Measurements from ENCODE around the gene WDR93. TPM values are rescaled to one million over a fixed set of nuclear protein-coding genes. Genes with fewer than 3 reads are reported as not detected.

The WDR93 gene
- total RNA-seq, 1 donor from 2014 or later: 0.11 TPM

GRCh38 chr15:89732451-89733172, 42.0 kb downstream of the WDR93 start:
- no peak for ATAC-seq (ENCODE audit: poor library complexity)
- intact Hi-C loops (cut with DNase I): no loop called here
- DNase-seq: no peak

- DNase-seq (no peak), ATAC-seq (ENCODE audit: poor library complexity) (no peak)
- intact Hi-C loops (cut with DNase I): no loop called here
Measured at GRCh38 chr15:89735773-89736172, 45.2 kb downstream of the WDR93 start.

GRCh38 chr15:89740137-89740536, 49.5 kb downstream of the WDR93 start:
- DNase-seq (no peak), ATAC-seq (ENCODE audit: poor library complexity) (peak; percentile 92)
- intact Hi-C loops (cut with DNase I): loop anchor here (5.0 to 10.0 kb wide), 2 partner anchors 95 to 347 kb away; no protein-coding TSS in a partner anchor

GRCh38 chr15:89743011-89743410, 52.4 kb downstream of the WDR93 start:
- no peak for ATAC-seq (ENCODE audit: poor library complexity)
- intact Hi-C loops (cut with DNase I): loop anchor here (5.0 to 10.0 kb wide), 2 partner anchors 98 to 344 kb away; no protein-coding TSS in a partner anchor
- DNase-seq: no peak

- intact Hi-C loops (cut with DNase I): loop anchor here (5.0 to 10.0 kb wide), 2 partner anchors 99 to 344 kb away; no protein-coding TSS in a partner anchor
- DNase-seq (no peak), ATAC-seq (ENCODE audit: poor library complexity) (no peak)
Measured at GRCh38 chr15:89743594-89743993, 53.0 kb downstream of the WDR93 start.

GRCh38 chr15:89745131-89745530, 54.5 kb downstream of the WDR93 start:
- no peak for DNase-seq
- intact Hi-C loops (cut with DNase I): loop anchor here (5.0 to 10.0 kb wide), 2 partner anchors 100 to 127 kb away; no protein-coding TSS in a partner anchor
- no peak for ATAC-seq (ENCODE audit: poor library complexity)

- intact Hi-C loops (cut with DNase I): loop anchor here (5.0 to 10.0 kb wide), 2 partner anchors 101 to 127 kb away; no protein-coding TSS in a partner anchor
- DNase-seq: no peak
- ATAC-seq (ENCODE audit: poor library complexity): no peak
Measured at GRCh38 chr15:89745768-89746167, 55.2 kb downstream of the WDR93 start.

- intact Hi-C loops (cut with DNase I): loop anchor here (5.0 to 10.0 kb wide), 2 partner anchors 102 to 126 kb away; no protein-coding TSS in a partner anchor
- ATAC-seq (ENCODE audit: poor library complexity) (no peak), DNase-seq (no peak)
Measured at GRCh38 chr15:89746386-89746780, 55.8 kb downstream of the WDR93 start.

GRCh38 chr15:89747708-89748682, 57.4 kb downstream of the WDR93 start:
- DNase-seq: no peak
- no peak for ATAC-seq (ENCODE audit: poor library complexity)
- intact Hi-C loops (cut with DNase I): loop anchor here (5.0 to 10.0 kb wide), 2 partner anchors 103 to 124 kb away; no protein-coding TSS in a partner anchor

- DNase-seq: no peak
- ATAC-seq (ENCODE audit: poor library complexity): no peak
- intact Hi-C loops (cut with DNase I): loop anchor here (5.0 to 10.0 kb wide), 2 partner anchors 104 to 123 kb away; no protein-coding TSS in a partner anchor
Measured at GRCh38 chr15:89749054-89749453, 58.4 kb downstream of the WDR93 start.

GRCh38 chr15:89749526-89749925, 58.9 kb downstream of the WDR93 start:
- DNase-seq: no peak
- ATAC-seq (ENCODE audit: poor library complexity): no peak
- intact Hi-C loops (cut with DNase I): loop anchor here (5.0 to 10.0 kb wide), 2 partner anchors 105 to 123 kb away; no protein-coding TSS in a partner anchor

- ATAC-seq (ENCODE audit: poor library complexity): peak; percentile 32
- intact Hi-C loops (cut with DNase I): loop anchor here (5.0 to 10.0 kb wide), 2 partner anchors 105 to 122 kb away; no protein-coding TSS in a partner anchor
- no peak for DNase-seq
Measured at GRCh38 chr15:89749951-89750559, 59.4 kb downstream of the WDR93 start.

GRCh38 chr15:89750560-89751542, 60.2 kb downstream of the WDR93 start, which contains the start of gene MESP1:
MESP1 (minus strand) TSS chr15:89751249; CDS start chr15:89751231, 18 bp downstream.
- intact Hi-C loops (cut with DNase I): no loop called here
- DNase-seq (peak; percentile 96), ATAC-seq (ENCODE audit: poor library complexity) (peak; percentile 97)

- DNase-seq (no peak), ATAC-seq (ENCODE audit: poor library complexity) (no peak)
- intact Hi-C loops (cut with DNase I): no loop called here
Measured at GRCh38 chr15:89751748-89752147, 61.1 kb downstream of the WDR93 start.

- ATAC-seq (ENCODE audit: poor library complexity) (no peak), DNase-seq (no peak)
- intact Hi-C loops (cut with DNase I): no loop called here
Measured at GRCh38 chr15:89753855-89754254, 63.2 kb downstream of the WDR93 start.

- ATAC-seq (ENCODE audit: poor library complexity): no peak
- DNase-seq: no peak
- intact Hi-C loops (cut with DNase I): no loop called here
Measured at GRCh38 chr15:89754361-89755154, 63.9 kb downstream of the WDR93 start.

All from Right ventricle myocardium superior (tissue), 1 donor.